ENCODE data around the gene UMAD1. TPM values are rescaled to one million over a fixed set of nuclear protein-coding genes. Genes with fewer than 3 reads are reported as not detected.

The UMAD1 gene
- total RNA-seq, 2 donors from 2014 or later, result 21.9 to 26.3 TPM

DNA sequence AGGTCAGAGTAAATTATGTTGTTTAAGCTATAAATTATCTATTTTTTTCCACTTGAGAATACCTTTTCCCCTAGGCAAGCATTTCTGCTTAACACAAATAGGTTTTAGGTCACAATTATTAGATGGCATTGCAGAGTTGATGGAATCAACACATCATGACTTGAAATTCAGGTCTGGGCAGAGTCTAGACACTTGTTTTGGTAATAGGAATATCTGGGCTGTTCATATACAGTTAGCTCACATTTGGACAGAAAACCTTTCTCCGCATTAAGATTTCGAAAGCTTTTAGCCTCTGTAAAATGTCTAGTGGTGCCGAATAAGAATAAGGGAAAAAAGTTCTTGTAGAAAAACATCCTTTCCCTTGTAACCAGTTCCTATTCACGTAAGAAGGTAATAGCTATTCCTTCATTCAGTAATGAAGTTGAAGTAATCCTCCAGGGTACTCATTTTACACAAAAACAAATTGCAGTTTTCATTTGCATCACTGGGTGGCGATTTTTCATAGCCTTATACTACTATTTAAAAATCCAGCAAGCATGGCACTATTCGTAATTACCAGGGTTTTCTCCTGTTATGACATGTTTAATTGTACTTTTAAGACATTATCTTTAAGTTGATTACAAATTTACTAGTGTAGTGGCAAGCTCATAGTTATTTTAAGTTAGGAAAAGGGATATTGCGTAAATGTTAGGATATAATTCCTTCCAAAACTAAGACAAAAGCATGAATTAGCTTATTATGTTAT is 40.8 kb downstream of the UMAD1 start:
- intact Hi-C loops (cut with DNase I), result loop anchor here (5.0 kb wide), 2 partner anchors 81 to 356 kb away; no protein-coding TSS in a partner anchor
- TF ChIP-seq CTCF (IDR thresholded peaks at IDR 0.05), result peak; percentile 53
- H3K4me1 ChIP-seq, result peaks cover 4% of the 10 kb centered on the region
- no peaks in the 10 kb centered on the region for H3K36me3 ChIP-seq
- H3K27me3 ChIP-seq, result no peaks in the 10 kb centered on the region
- no peak overlapping the region for H3K27ac ChIP-seq
- no peak overlapping the region for H3K4me3 ChIP-seq
- DNase-seq, result peak; percentile 69
- no peaks in the 10 kb centered on the region for H3K9me3 ChIP-seq
- H3K9ac ChIP-seq (ENCODE audit: low read depth in 2 of 2, low read length in 2 of 2), result no peak overlapping the region

DNA sequence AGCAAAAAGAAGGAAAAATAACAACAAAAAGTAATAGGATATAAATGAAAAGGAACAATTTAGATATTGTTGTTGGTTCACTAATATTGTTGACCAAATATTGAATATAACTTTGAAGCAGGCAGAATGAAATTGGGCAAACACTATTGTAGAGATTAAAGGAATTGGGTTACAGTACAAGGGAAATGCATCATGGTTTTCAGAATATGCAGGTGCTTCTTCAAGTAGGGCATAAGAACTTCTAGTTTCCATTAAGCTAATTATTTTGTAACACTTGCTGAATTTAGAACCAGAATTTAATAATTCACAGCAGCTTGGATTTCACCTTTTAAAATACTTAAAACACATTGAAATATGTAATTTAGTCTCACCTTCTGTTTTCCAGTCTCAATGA is 41.4 kb downstream of the UMAD1 start:
- no peak overlapping the region for H3K9ac ChIP-seq (ENCODE audit: low read depth in 2 of 2, low read length in 2 of 2)
- DNase-seq, result no peak
- H3K4me1 ChIP-seq, result peaks cover 4% of the 10 kb centered on the region
- no peak overlapping the region for H3K27ac ChIP-seq
- intact Hi-C loops (cut with DNase I), result loop anchor here (5.0 kb wide), 2 partner anchors 80 to 355 kb away; no protein-coding TSS in a partner anchor
- no peaks in the 10 kb centered on the region for H3K27me3 ChIP-seq
- TF ChIP-seq CTCF (IDR thresholded peaks at IDR 0.05), result no peak
- no peak overlapping the region for H3K4me3 ChIP-seq
- H3K9me3 ChIP-seq, result no peaks in the 10 kb centered on the region
- H3K36me3 ChIP-seq, result no peaks in the 10 kb centered on the region

- TF ChIP-seq CTCF (IDR thresholded peaks at IDR 0.05), result no peak
- no peak overlapping the region for H3K9ac ChIP-seq (ENCODE audit: low read depth in 2 of 2, low read length in 2 of 2)
- H3K4me1 ChIP-seq, result peaks cover 4% of the 10 kb centered on the region
- intact Hi-C loops (cut with DNase I), result loop anchor here (5.0 kb wide), 2 partner anchors 79 to 354 kb away; no protein-coding TSS in a partner anchor
- no peaks in the 10 kb centered on the region for H3K36me3 ChIP-seq
- no peak overlapping the region for H3K4me3 ChIP-seq
- no peaks in the 10 kb centered on the region for H3K27me3 ChIP-seq
- H3K27ac ChIP-seq, result no peak overlapping the region
- no peak for DNase-seq
- H3K9me3 ChIP-seq, result no peaks in the 10 kb centered on the region
These were observed 42.3 kb downstream of the UMAD1 start for GRCh38 chr7:7682861-7683260.

GRCh38 chr7:7686811-7687508 is 46.4 kb downstream of the UMAD1 start:
- Histone ChIP-seq H3K27ac (no peak overlapping the region), H3K9ac (ENCODE audit: low read depth in 2 of 2, low read length in 2 of 2) (no peak overlapping the region), H3K4me1 (peaks cover 3% of the 10 kb centered on the region), H3K27me3 (no peaks in the 10 kb centered on the region), H3K36me3 (no peaks in the 10 kb centered on the region), H3K9me3 (no peaks in the 10 kb centered on the region), H3K4me3 (no peak overlapping the region)
- no peak for TF ChIP-seq CTCF (IDR thresholded peaks at IDR 0.05)
- DNase-seq, result no peak
- intact Hi-C loops (cut with DNase I), result no loop called here

GRCh38 chr7:7687800-7688199 is 47.2 kb downstream of the UMAD1 start:
- TF ChIP-seq CTCF (IDR thresholded peaks at IDR 0.05), result no peak
- intact Hi-C loops (cut with DNase I), result no loop called here
- H3K9ac ChIP-seq (ENCODE audit: low read depth in 2 of 2, low read length in 2 of 2), result no peak overlapping the region

More at GRCh38 chr7:7687800-7688199, 47.2 kb downstream of the UMAD1 start:
- Histone ChIP-seq H3K27ac (no peak overlapping the region), H3K4me3 (no peak overlapping the region), H3K4me1 (no peaks in the 10 kb centered on the region), H3K36me3 (no peaks in the 10 kb centered on the region), H3K27me3 (no peaks in the 10 kb centered on the region), H3K9me3 (no peaks in the 10 kb centered on the region)
- DNase-seq, result no peak
